HL-60 (cell line): ENCODE data around the gene LIX1.

ENCODE experiments used
- GABPA ChIP-seq: IDR thresholded peaks from 2 replicates; pipeline ENCODE4 v1.6.1; 2012; ENCODE audit warnings: low read depth
- POLR2AphosphoS5 ChIP-seq: IDR thresholded peaks from 2 replicates; pipeline ENCODE4 v1.6.1; 2012; ENCODE audit warnings: low read depth
- TF ChIP-seq, protein P1 (sequence below): IDR thresholded peaks from one replicate; pipeline ENCODE4 v1.5.1; 2011; ENCODE audit warnings: low read length, control low read depth, inconsistent platforms; ENCODE audit not compliant: insufficient read depth
- TF ChIP-seq, protein P2 (sequence below): IDR thresholded peaks from 2 replicates; pipeline ENCODE4 v1.6.1; 2012; ENCODE audit warnings: low read depth; ENCODE audit not compliant: insufficient replicate concordance

DNA sequence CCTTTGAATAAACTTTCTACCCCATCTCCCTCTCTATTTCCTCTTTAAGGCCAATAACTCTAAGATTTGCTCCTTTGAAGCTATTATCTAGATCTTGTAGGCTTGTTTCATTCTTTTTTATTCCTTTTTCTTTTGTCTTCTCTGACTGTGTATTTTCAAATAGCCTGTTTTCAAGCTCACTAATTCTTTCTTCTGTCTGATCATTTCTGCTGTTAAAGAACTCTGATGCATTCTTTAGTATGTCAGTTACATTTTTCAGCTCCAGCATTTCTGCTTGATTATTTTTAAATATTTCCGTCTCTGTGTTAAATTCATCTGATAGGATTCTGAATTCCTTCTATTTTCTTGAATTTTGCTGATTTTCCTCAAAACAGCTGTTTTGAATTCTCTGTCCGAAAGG, 15.3 kb upstream of the LIX1 start:
- TF ChIP-seq POLR2AphosphoS5 (no peak), GABPA (no peak)
- TF ChIP-seq, protein P1, sequence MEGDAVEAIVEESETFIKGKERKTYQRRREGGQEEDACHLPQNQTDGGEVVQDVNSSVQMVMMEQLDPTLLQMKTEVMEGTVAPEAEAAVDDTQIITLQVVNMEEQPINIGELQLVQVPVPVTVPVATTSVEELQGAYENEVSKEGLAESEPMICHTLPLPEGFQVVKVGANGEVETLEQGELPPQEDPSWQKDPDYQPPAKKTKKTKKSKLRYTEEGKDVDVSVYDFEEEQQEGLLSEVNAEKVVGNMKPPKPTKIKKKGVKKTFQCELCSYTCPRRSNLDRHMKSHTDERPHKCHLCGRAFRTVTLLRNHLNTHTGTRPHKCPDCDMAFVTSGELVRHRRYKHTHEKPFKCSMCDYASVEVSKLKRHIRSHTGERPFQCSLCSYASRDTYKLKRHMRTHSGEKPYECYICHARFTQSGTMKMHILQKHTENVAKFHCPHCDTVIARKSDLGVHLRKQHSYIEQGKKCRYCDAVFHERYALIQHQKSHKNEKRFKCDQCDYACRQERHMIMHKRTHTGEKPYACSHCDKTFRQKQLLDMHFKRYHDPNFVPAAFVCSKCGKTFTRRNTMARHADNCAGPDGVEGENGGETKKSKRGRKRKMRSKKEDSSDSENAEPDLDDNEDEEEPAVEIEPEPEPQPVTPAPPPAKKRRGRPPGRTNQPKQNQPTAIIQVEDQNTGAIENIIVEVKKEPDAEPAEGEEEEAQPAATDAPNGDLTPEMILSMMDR = no peak
- TF ChIP-seq, protein P2, sequence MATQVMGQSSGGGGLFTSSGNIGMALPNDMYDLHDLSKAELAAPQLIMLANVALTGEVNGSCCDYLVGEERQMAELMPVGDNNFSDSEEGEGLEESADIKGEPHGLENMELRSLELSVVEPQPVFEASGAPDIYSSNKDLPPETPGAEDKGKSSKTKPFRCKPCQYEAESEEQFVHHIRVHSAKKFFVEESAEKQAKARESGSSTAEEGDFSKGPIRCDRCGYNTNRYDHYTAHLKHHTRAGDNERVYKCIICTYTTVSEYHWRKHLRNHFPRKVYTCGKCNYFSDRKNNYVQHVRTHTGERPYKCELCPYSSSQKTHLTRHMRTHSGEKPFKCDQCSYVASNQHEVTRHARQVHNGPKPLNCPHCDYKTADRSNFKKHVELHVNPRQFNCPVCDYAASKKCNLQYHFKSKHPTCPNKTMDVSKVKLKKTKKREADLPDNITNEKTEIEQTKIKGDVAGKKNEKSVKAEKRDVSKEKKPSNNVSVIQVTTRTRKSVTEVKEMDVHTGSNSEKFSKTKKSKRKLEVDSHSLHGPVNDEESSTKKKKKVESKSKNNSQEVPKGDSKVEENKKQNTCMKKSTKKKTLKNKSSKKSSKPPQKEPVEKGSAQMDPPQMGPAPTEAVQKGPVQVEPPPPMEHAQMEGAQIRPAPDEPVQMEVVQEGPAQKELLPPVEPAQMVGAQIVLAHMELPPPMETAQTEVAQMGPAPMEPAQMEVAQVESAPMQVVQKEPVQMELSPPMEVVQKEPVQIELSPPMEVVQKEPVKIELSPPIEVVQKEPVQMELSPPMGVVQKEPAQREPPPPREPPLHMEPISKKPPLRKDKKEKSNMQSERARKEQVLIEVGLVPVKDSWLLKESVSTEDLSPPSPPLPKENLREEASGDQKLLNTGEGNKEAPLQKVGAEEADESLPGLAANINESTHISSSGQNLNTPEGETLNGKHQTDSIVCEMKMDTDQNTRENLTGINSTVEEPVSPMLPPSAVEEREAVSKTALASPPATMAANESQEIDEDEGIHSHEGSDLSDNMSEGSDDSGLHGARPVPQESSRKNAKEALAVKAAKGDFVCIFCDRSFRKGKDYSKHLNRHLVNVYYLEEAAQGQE = no peak
